Caco-2 (cell line): ENCODE results near the gene PROX1. TPM values are rescaled to one million over a fixed set of nuclear protein-coding genes. Genes with fewer than 3 reads are reported as not detected.

Experiments
- BruUV-seq: library from RNA; stranded (reverse); fragments of 400-500 nt; replicated peaks from 2 replicates; lab custom pipeline; 2021; lab: Mats Ljungman, UMichigan
- CTCF ChIA-PET: fragments of 300-600 bp; sonication (Branson Sonifier 250); formaldehyde crosslinking; loops from one replicate; lab custom pipeline; 2022; ENCODE audit warnings: antibody characterized with exemption; lab: Charles Lee
- POLR2A ChIA-PET: fragments of 300-600 bp; sonication (Branson Sonifier 250); formaldehyde crosslinking; loops from one replicate; lab custom pipeline; 2022; ENCODE audit warnings: antibody characterized with exemption; lab: Charles Lee
- DNase-seq, 2 experiments: peaks; one replicate each; pipeline versions ENCODE4 v3.0.0 to v3.0.0-alpha.2; 2020 to 2022
- H3K27me3 ChIP-seq: replicated peaks from 2 replicates; pipeline ENCODE4 v1.6.0; 2011; ENCODE audit warnings: low read length; ENCODE audit not compliant: control insufficient read depth, insufficient read depth
- H3K36me3 ChIP-seq: 2 replicates; pipeline ENCODE4 v1.5.1; 2011; ENCODE audit warnings: low read length; ENCODE audit not compliant: control insufficient read depth, insufficient read depth
- H3K4me1 ChIP-seq: fragments of 250-450 bp; sonication (Bioruptor Pico); 2 replicates; pipeline ENCODE4 v1.5.1; 2020; ENCODE audit warnings: mild to moderate bottlenecking
- H3K4me3 ChIP-seq: 2 replicates; pipeline ENCODE4 v1.5.1; 2011; ENCODE audit warnings: low read depth, mild to moderate bottlenecking, control low read depth, low read length
- H3K9me3 ChIP-seq: fragments of 250-450 bp; sonication (Bioruptor Pico); 2 replicates; pipeline ENCODE4 v1.5.1; 2020; ENCODE audit warnings: mild to moderate bottlenecking, moderate library complexity
- H3K27ac Mint-ChIP-seq: one replicate; pipeline ENCODE4 v1.8.0; 2022; ENCODE audit warnings: mixed read lengths; ENCODE audit not compliant: unreplicated experiment
- H3K27me3 Mint-ChIP-seq: one replicate; pipeline ENCODE4 v1.8.0; 2022; ENCODE audit warnings: mixed read lengths; ENCODE audit not compliant: insufficient read depth, unreplicated experiment
- H3K36me3 Mint-ChIP-seq: one replicate; pipeline ENCODE4 v1.8.0; 2022; ENCODE audit warnings: mild to moderate bottlenecking, mixed read lengths; ENCODE audit not compliant: insufficient read depth, unreplicated experiment
- H3K4me1 Mint-ChIP-seq: one replicate; pipeline ENCODE4 v1.8.0; 2022; ENCODE audit warnings: low read depth, mixed read lengths; ENCODE audit not compliant: unreplicated experiment
- H3K4me3 Mint-ChIP-seq: one replicate; pipeline ENCODE4 v1.8.0; 2022; ENCODE audit warnings: mild to moderate bottlenecking, moderate library complexity, mixed read lengths; ENCODE audit not compliant: unreplicated experiment
- H3K9me3 Mint-ChIP-seq: one replicate; pipeline ENCODE4 v1.8.0; 2022; ENCODE audit warnings: mixed read lengths; ENCODE audit not compliant: unreplicated experiment
- intact Hi-C: fragments of 100-400 bp; cut with micrococcal nuclease; formaldehyde crosslinking; loops from one replicate; pipeline ENCODE4 v1.10.0; 2022; ENCODE audit not compliant: unreplicated experiment
- total RNA-seq: library from RNA; stranded (reverse); gene quantifications from 2 replicates; pipeline ENCODE4 v1.2.3, GENCODE V29; 2022
- TF ChIP-seq, protein P1 (sequence below), 2 experiments: fragments of 200-600 bp in 1 of 2; IDR thresholded peaks; 1 replicate in 1 of 2; 2 replicates in 1 of 2; pipeline versions ENCODE4 v1.5.1 to v1.8.0; 2011 to 2022; ENCODE audit warnings: antibody characterized with exemption in 1 of 2, control low read depth in 1 of 2, inconsistent platforms in 1 of 2, low read depth in 1 of 2, low read length in 1 of 2, mild to moderate bottlenecking in 1 of 2, moderate library complexity in 1 of 2; ENCODE audit not compliant: insufficient read depth in 1 of 2, severe bottlenecking in 1 of 2, unreplicated experiment in 1 of 2

The PROX1 gene
- total RNA-seq, 1 experiment from 2014 or later, result 17.6 TPM

DNA sequence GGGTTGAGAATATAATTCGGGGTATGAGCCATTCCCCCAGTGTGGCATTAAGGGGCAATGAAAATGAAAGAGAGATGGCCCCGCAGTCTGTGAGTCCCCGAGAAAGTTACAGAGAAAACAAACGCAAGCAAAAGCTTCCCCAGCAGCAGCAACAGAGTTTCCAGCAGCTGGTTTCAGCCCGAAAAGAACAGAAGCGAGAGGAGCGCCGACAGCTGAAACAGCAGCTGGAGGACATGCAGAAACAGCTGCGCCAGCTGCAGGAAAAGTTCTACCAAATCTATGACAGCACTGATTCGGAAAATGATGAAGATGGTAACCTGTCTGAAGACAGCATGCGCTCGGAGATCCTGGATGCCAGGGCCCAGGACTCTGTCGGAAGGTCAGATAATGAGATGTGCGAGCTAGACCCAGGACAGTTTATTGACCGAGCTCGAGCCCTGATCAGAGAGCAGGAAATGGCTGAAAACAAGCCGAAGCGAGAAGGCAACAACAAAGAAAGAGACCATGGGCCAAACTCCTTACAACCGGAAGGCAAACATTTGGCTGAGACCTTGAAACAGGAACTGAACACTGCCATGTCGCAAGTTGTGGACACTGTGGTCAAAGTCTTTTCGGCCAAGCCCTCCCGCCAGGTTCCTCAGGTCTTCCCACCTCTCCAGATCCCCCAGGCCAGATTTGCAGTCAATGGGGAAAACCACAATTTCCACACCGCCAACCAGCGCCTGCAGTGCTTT is 9.4 kb downstream of the PROX1 start:
- H3K4me3 Mint-ChIP-seq, result no peak overlapping the region
- H3K27me3 Mint-ChIP-seq, result no peaks in the 10 kb centered on the region
- H3K36me3 Mint-ChIP-seq, result no peaks in the 10 kb centered on the region
- H3K36me3 ChIP-seq, result 0 out of 2 replicates have a peak, but pooled peaks cover 1% of the 10 kb centered on the region
- no peaks in the 10 kb centered on the region for H3K9me3 ChIP-seq
- peaks cover under 1% of the 10 kb centered on the region for H3K4me1 Mint-ChIP-seq
- no peaks in the 10 kb centered on the region for H3K9me3 Mint-ChIP-seq
- intact Hi-C loops, result no loop called here
- no peaks in the 10 kb centered on the region for H3K27me3 ChIP-seq
- TF ChIP-seq, protein P1, sequence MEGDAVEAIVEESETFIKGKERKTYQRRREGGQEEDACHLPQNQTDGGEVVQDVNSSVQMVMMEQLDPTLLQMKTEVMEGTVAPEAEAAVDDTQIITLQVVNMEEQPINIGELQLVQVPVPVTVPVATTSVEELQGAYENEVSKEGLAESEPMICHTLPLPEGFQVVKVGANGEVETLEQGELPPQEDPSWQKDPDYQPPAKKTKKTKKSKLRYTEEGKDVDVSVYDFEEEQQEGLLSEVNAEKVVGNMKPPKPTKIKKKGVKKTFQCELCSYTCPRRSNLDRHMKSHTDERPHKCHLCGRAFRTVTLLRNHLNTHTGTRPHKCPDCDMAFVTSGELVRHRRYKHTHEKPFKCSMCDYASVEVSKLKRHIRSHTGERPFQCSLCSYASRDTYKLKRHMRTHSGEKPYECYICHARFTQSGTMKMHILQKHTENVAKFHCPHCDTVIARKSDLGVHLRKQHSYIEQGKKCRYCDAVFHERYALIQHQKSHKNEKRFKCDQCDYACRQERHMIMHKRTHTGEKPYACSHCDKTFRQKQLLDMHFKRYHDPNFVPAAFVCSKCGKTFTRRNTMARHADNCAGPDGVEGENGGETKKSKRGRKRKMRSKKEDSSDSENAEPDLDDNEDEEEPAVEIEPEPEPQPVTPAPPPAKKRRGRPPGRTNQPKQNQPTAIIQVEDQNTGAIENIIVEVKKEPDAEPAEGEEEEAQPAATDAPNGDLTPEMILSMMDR (IDR thresholded peaks at IDR 0.05; ENCODE audit: insufficient read depth in 1 of 2, low read depth in 1 of 2, low read length in 1 of 2, severe bottlenecking in 1 of 2, unreplicated experiment in 1 of 2), result no peak
- BruUV-seq, result TSS peak; percentile 4
- H3K4me1 ChIP-seq, result no peaks in the 10 kb centered on the region
- no peak overlapping the region for H3K27ac Mint-ChIP-seq
- H3K4me3 ChIP-seq, result no peak overlapping the region
- POLR2A ChIA-PET, result no interaction called here
- CTCF ChIA-PET, result no interaction called here
- no peak for DNase-seq

DNA sequence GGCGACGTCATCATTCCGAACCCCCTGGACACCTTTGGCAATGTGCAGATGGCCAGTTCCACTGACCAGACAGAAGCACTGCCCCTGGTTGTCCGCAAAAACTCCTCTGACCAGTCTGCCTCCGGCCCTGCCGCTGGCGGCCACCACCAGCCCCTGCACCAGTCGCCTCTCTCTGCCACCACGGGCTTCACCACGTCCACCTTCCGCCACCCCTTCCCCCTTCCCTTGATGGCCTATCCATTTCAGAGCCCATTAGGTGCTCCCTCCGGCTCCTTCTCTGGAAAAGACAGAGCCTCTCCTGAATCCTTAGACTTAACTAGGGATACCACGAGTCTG is 10.0 kb downstream of the PROX1 start:
- TF ChIP-seq, protein P1 (IDR thresholded peaks at IDR 0.05; ENCODE audit: insufficient read depth in 1 of 2, low read depth in 1 of 2, low read length in 1 of 2, severe bottlenecking in 1 of 2, unreplicated experiment in 1 of 2), result no peak
- Histone ChIP-seq H3K27me3 (no peaks in the 10 kb centered on the region), H3K4me1 (no peaks in the 10 kb centered on the region), H3K36me3 (0 out of 2 replicates have a peak, but pooled peaks cover 1% of the 10 kb centered on the region), H3K4me3 (no peak overlapping the region), H3K9me3 (no peaks in the 10 kb centered on the region)
- H3K9me3 Mint-ChIP-seq, result no peaks in the 10 kb centered on the region
- no peaks in the 10 kb centered on the region for H3K36me3 Mint-ChIP-seq
- no peaks in the 10 kb centered on the region for H3K27me3 Mint-ChIP-seq
- no peak for DNase-seq
- ChIA-PET POLR2A (no interaction called here), CTCF (no interaction called here)
- no TSS peak for BruUV-seq
- H3K4me3 Mint-ChIP-seq, result no peak overlapping the region
- no peak overlapping the region for H3K27ac Mint-ChIP-seq
- intact Hi-C loops, result no loop called here
- peaks cover 6% of the 10 kb centered on the region for H3K4me1 Mint-ChIP-seq

DNA sequence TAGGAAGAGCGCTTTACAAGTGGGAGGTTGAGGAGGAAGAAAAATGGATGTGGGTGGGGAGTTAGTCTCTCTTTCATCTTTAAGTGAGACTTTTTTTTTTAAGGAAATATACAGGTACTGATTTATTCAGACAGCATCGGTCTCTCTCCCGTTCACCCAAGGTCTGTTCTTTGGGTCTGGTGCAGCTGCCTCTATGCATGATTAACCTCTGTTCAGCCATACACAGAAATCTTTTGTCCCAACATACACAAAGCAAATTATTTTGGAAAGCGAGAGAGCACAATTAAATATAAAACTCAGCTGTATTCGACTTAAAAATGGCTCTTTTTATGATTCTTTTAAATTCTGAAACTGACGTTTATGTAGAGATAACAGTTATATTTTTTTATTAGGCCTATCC is 11.0 kb downstream of the PROX1 start:
- no peaks in the 10 kb centered on the region for H3K27me3 ChIP-seq
- no peaks in the 10 kb centered on the region for H3K27me3 Mint-ChIP-seq
- BruUV-seq, result no TSS peak

More for the DNA sequence above, 11.0 kb downstream of the PROX1 start:
- Mint-ChIP-seq H3K27ac (no peak overlapping the region), H3K36me3 (no peaks in the 10 kb centered on the region), H3K9me3 (no peaks in the 10 kb centered on the region), H3K4me1 (peaks cover 7% of the 10 kb centered on the region), H3K4me3 (no peak overlapping the region)
- H3K36me3 ChIP-seq, result 0 out of 2 replicates have a peak, but pooled peaks cover 1% of the 10 kb centered on the region
- ChIA-PET CTCF (no interaction called here), POLR2A (no interaction called here)
- no peaks in the 10 kb centered on the region for H3K4me1 ChIP-seq
- intact Hi-C loops, result no loop called here
- H3K4me3 ChIP-seq, result no peak overlapping the region
- H3K9me3 ChIP-seq, result no peaks in the 10 kb centered on the region
- no peak for DNase-seq
- TF ChIP-seq, protein P1 (IDR thresholded peaks at IDR 0.05; ENCODE audit: insufficient read depth in 1 of 2, low read depth in 1 of 2, low read length in 1 of 2, severe bottlenecking in 1 of 2, unreplicated experiment in 1 of 2), result no peak
